C4-2B (cell line): ENCODE measurements around the gene ID3.

Experiments used
- ZFX ChIP-seq: fragments of 450-650 bp; IDR thresholded peaks from 2 replicates; pipeline ENCODE4 v1.6.1; 2017
- TF ChIP-seq, protein P1 (sequence below): fragments of 450-650 bp; conservative IDR thresholded peaks from 2 replicates; pipeline ENCODE4 v1.5.1; 2017; ENCODE audit warnings: mild to moderate bottlenecking

DNA sequence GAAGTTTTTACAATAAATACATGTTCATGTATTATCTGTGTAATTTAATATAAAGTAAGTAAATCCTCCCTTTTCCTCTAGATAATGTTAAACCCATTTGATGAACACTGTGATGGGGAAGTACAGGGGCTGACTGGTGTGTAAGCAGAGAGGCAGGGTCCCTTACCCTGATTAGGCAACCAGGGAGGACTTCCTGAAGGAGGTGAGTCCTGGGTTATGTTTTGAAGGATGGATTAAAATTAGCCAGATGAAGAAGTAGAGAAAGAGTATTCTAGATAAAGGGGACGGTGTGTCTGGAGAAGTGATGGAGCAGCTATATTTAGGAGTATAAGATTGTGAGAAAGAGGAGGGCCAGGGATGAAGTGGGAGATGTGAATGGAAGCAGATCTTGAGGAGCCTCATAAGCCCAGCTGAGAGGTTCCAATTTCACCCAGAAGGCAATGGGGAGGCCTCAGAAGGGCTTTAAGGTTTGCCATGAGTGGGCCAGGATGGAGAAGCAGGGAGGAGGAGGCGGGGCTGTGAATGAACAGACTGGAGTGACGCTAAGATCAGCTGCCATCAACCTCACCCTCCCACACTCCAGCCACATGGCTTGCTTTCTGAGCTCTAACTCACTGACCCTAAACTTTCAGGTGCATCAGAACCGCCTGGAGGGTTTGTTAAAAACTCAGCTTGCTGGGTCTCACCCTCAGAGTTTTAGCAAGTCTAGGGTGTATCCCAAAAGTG is 30.9 kb upstream of the ID3 start:
- TF ChIP-seq, protein P1, sequence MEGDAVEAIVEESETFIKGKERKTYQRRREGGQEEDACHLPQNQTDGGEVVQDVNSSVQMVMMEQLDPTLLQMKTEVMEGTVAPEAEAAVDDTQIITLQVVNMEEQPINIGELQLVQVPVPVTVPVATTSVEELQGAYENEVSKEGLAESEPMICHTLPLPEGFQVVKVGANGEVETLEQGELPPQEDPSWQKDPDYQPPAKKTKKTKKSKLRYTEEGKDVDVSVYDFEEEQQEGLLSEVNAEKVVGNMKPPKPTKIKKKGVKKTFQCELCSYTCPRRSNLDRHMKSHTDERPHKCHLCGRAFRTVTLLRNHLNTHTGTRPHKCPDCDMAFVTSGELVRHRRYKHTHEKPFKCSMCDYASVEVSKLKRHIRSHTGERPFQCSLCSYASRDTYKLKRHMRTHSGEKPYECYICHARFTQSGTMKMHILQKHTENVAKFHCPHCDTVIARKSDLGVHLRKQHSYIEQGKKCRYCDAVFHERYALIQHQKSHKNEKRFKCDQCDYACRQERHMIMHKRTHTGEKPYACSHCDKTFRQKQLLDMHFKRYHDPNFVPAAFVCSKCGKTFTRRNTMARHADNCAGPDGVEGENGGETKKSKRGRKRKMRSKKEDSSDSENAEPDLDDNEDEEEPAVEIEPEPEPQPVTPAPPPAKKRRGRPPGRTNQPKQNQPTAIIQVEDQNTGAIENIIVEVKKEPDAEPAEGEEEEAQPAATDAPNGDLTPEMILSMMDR, result no peak
- TF ChIP-seq ZFX, result no peak
